ENCODE results near the gene SPRY4. TPM values are rescaled to one million over a fixed set of nuclear protein-coding genes. Genes with fewer than 3 reads are reported as not detected.
"Not testable (repeated sequence)": the region's sequence is repeated elsewhere in the genome, so short reads cannot be mapped to it uniquely, and the experiment has no call there.

SPRY4 gene
- total RNA-seq, 3 donors from 2014 or later = 2.6 to 3.3 (median 3.0) TPM

GRCh38 chr5:142287096-142287972 is 37.5 kb downstream of the SPRY4 start:
- Mint-ChIP-seq H3K27me3 (ENCODE audit: low read depth) (no peaks in the 10 kb centered on the region), H3K9me3 (no peaks in the 10 kb centered on the region), H3K4me3 (no peak overlapping the region), H3K36me3 (ENCODE audit: insufficient read depth) (no peaks in the 10 kb centered on the region), H3K4me1 (ENCODE audit: low read depth) (peaks cover 8% of the 10 kb centered on the region)
- DNase-seq (no peak), ATAC-seq (no peak)

GRCh38 chr5:142286111-142286510 is 38.7 kb downstream of the SPRY4 start:
- peaks cover 8% of the 10 kb centered on the region for H3K4me1 Mint-ChIP-seq (ENCODE audit: low read depth)
- DNase-seq (no peak), ATAC-seq (no peak)
- no peaks in the 10 kb centered on the region for H3K36me3 Mint-ChIP-seq (ENCODE audit: insufficient read depth)
- H3K27me3 Mint-ChIP-seq (ENCODE audit: low read depth) = no peaks in the 10 kb centered on the region
- H3K4me3 Mint-ChIP-seq = no peak overlapping the region
- H3K9me3 Mint-ChIP-seq = no peaks in the 10 kb centered on the region

- Mint-ChIP-seq H3K36me3 (ENCODE audit: insufficient read depth) (no peaks in the 10 kb centered on the region), H3K4me3 (no peak overlapping the region), H3K27me3 (ENCODE audit: low read depth) (no peaks in the 10 kb centered on the region), H3K9me3 (no peaks in the 10 kb centered on the region), H3K4me1 (ENCODE audit: low read depth) (peaks cover 6% of the 10 kb centered on the region)
- no peak for ATAC-seq
- DNase-seq = no peak
Measured at GRCh38 chr5:142283304-142283703, 41.5 kb downstream of the SPRY4 start.

- no peak for DNase-seq
- H3K27me3 Mint-ChIP-seq (ENCODE audit: low read depth) = no peaks in the 10 kb centered on the region
- no peaks in the 10 kb centered on the region for H3K36me3 Mint-ChIP-seq (ENCODE audit: insufficient read depth)
- H3K4me1 Mint-ChIP-seq (ENCODE audit: low read depth) = no peaks in the 10 kb centered on the region
- H3K9me3 Mint-ChIP-seq = no peaks in the 10 kb centered on the region
- H3K4me3 Mint-ChIP-seq = no peak overlapping the region
- ATAC-seq = no peak
Measured at GRCh38 chr5:142281966-142282365, 42.9 kb downstream of the SPRY4 start.

- Mint-ChIP-seq H3K9me3 (no peaks in the 10 kb centered on the region), H3K36me3 (ENCODE audit: insufficient read depth) (no peaks in the 10 kb centered on the region), H3K4me3 (no peak overlapping the region), H3K4me1 (ENCODE audit: low read depth) (no peaks in the 10 kb centered on the region), H3K27me3 (ENCODE audit: low read depth) (no peaks in the 10 kb centered on the region)
- no peak for DNase-seq
- ATAC-seq = no peak
Measured at GRCh38 chr5:142281008-142281367, 43.8 kb downstream of the SPRY4 start.

GRCh38 chr5:142280066-142281007 is 44.5 kb downstream of the SPRY4 start:
- no peaks in the 10 kb centered on the region for H3K4me1 Mint-ChIP-seq (ENCODE audit: low read depth)
- H3K27me3 Mint-ChIP-seq (ENCODE audit: low read depth) = no peaks in the 10 kb centered on the region
- ATAC-seq = no peak
- H3K36me3 Mint-ChIP-seq (ENCODE audit: insufficient read depth) = no peaks in the 10 kb centered on the region
- no peak overlapping the region for H3K4me3 Mint-ChIP-seq
- no peak for DNase-seq
- H3K9me3 Mint-ChIP-seq = no peaks in the 10 kb centered on the region

- ATAC-seq = no peak
- no peaks in the 10 kb centered on the region for H3K9me3 Mint-ChIP-seq
- H3K4me3 Mint-ChIP-seq = no peak overlapping the region
- no peak for DNase-seq
- no peaks in the 10 kb centered on the region for H3K36me3 Mint-ChIP-seq (ENCODE audit: insufficient read depth)
- no peaks in the 10 kb centered on the region for H3K27me3 Mint-ChIP-seq (ENCODE audit: low read depth)
- H3K4me1 Mint-ChIP-seq (ENCODE audit: low read depth) = no peaks in the 10 kb centered on the region
Measured at GRCh38 chr5:142278627-142279026, 46.2 kb downstream of the SPRY4 start.

GRCh38 chr5:142277796-142278195 is 47.0 kb downstream of the SPRY4 start:
- H3K4me3 Mint-ChIP-seq = no peak overlapping the region
- no peak for ATAC-seq
- no peaks in the 10 kb centered on the region for H3K36me3 Mint-ChIP-seq (ENCODE audit: insufficient read depth)
- H3K9me3 Mint-ChIP-seq = no peaks in the 10 kb centered on the region
- no peaks in the 10 kb centered on the region for H3K4me1 Mint-ChIP-seq (ENCODE audit: low read depth)
- no peak for DNase-seq
- H3K27me3 Mint-ChIP-seq (ENCODE audit: low read depth) = no peaks in the 10 kb centered on the region

GRCh38 chr5:142276517-142276916 is 48.3 kb downstream of the SPRY4 start:
- Mint-ChIP-seq H3K4me1 (ENCODE audit: low read depth) (no peaks in the 10 kb centered on the region), H3K4me3 (no peak overlapping the region), H3K27me3 (ENCODE audit: low read depth) (no peaks in the 10 kb centered on the region), H3K9me3 (no peaks in the 10 kb centered on the region), H3K36me3 (ENCODE audit: insufficient read depth) (no peaks in the 10 kb centered on the region)
- ATAC-seq (no peak), DNase-seq (no peak)

GRCh38 chr5:142275496-142275895 is 49.3 kb downstream of the SPRY4 start:
- H3K36me3 Mint-ChIP-seq (ENCODE audit: insufficient read depth) = no peaks in the 10 kb centered on the region
- H3K4me3 Mint-ChIP-seq = no peak overlapping the region
- DNase-seq = no peak
- H3K4me1 Mint-ChIP-seq (ENCODE audit: low read depth) = no peaks in the 10 kb centered on the region
- no peaks in the 10 kb centered on the region for H3K9me3 Mint-ChIP-seq
- no peak for ATAC-seq
- no peaks in the 10 kb centered on the region for H3K27me3 Mint-ChIP-seq (ENCODE audit: low read depth)

GRCh38 chr5:142272596-142272995 is 52.2 kb downstream of the SPRY4 start:
- H3K9me3 Mint-ChIP-seq; H3K4me3 Mint-ChIP-seq; H3K4me1 Mint-ChIP-seq (ENCODE audit: low read depth); H3K36me3 Mint-ChIP-seq (ENCODE audit: insufficient read depth); DNase-seq; ATAC-seq; H3K27me3 Mint-ChIP-seq (ENCODE audit: low read depth): not testable (repeated sequence)

GRCh38 chr5:142264084-142264483 is 60.7 kb downstream of the SPRY4 start:
- H3K27me3 Mint-ChIP-seq (ENCODE audit: low read depth); H3K4me1 Mint-ChIP-seq (ENCODE audit: low read depth); H3K4me3 Mint-ChIP-seq; DNase-seq; H3K9me3 Mint-ChIP-seq; H3K36me3 Mint-ChIP-seq (ENCODE audit: insufficient read depth); ATAC-seq: not testable (repeated sequence)

GRCh38 chr5:142263346-142263745 is 61.5 kb downstream of the SPRY4 start:
- Mint-ChIP-seq H3K4me1 (ENCODE audit: low read depth) (no peaks in the 10 kb centered on the region), H3K9me3 (no peaks in the 10 kb centered on the region), H3K36me3 (ENCODE audit: insufficient read depth) (no peaks in the 10 kb centered on the region), H3K4me3 (no peak overlapping the region), H3K27me3 (ENCODE audit: low read depth) (no peaks in the 10 kb centered on the region)
- ATAC-seq (no peak), DNase-seq (no peak)

GRCh38 chr5:142262683-142263082 is 62.1 kb downstream of the SPRY4 start:
- Mint-ChIP-seq H3K4me3 (no peak overlapping the region), H3K4me1 (ENCODE audit: low read depth) (no peaks in the 10 kb centered on the region), H3K9me3 (no peaks in the 10 kb centered on the region), H3K27me3 (ENCODE audit: low read depth) (no peaks in the 10 kb centered on the region), H3K36me3 (ENCODE audit: insufficient read depth) (no peaks in the 10 kb centered on the region)
- DNase-seq (no peak), ATAC-seq (no peak)
